Vagina (tissue), 2 donors: ENCODE measurements around the gene POLN. TPM values are rescaled to one million over a fixed set of nuclear protein-coding genes. Genes with fewer than 3 reads are reported as not detected.

Experiments
- DNase-seq, 2 donors: peaks; one replicate each; pipeline ENCODE4 v3.0.0-alpha.2; 2017; ENCODE audit errors: extremely low spot score in 2 of 2
- H3K27ac ChIP-seq: fragments of 200-600 bp; sonication (generic); one replicate; pipeline ENCODE4 v1.5.1; 2019
- H3K27me3 ChIP-seq: fragments of 200-600 bp; sonication (generic); one replicate; pipeline ENCODE4 v1.5.1; 2019
- H3K36me3 ChIP-seq, 2 donors: fragments of 200-600 bp; sonication (generic); one replicate each; pipeline ENCODE4 v1.5.1; 2017 to 2019
- H3K4me1 ChIP-seq: fragments of 200-600 bp; sonication (generic); one replicate; pipeline ENCODE4 v1.5.1; 2019
- H3K4me3 ChIP-seq, 2 donors: fragments of 200-600 bp; sonication (generic); 1 replicate in 1 of 2; 2 replicates in 1 of 2; pipeline ENCODE4 v1.5.1; 2016 to 2019
- H3K9me3 ChIP-seq: fragments of 200-600 bp; sonication (generic); one replicate; pipeline ENCODE4 v1.5.1; 2019
- POLR2A ChIP-seq, 2 donors: fragments of 450-650 bp; IDR thresholded peaks; one replicate each; pipeline ENCODE4 v1.6.1; 2017; ENCODE audit warnings: antibody characterized with exemption in 2 of 2, mild to moderate bottlenecking in 2 of 2, moderate library complexity in 2 of 2
- POLR2AphosphoS5 ChIP-seq, 2 donors: sonication (generic); formaldehyde crosslinking; IDR thresholded peaks; one replicate each; pipeline ENCODE4 v1.9.0; 2017; ENCODE audit warnings: antibody characterized with exemption in 2 of 2, mild to moderate bottlenecking in 2 of 2, low read depth in 1 of 2; ENCODE audit not compliant: insufficient read depth in 1 of 2
- intact Hi-C: fragments of 100-400 bp; cut with DNase I; formaldehyde crosslinking; loops from one replicate; pipeline ENCODE4 v1.15.1; 2023
- total RNA-seq: library from RNA; depleted of rRNA; stranded (reverse); fragments of >200 nt; gene quantifications from one replicate; pipeline ENCODE4 v1.2.3, GENCODE V29; 2016
- TF ChIP-seq, protein P1 (sequence below), 3 experiments: fragments of 450-650 bp in 2 of 3; fragments of 200-600 bp in 1 of 3; sonication (generic) in 1 of 3; IDR thresholded peaks; one replicate each; pipeline ENCODE4 v1.5.1; 2017 to 2019; ENCODE audit warnings: antibody characterized with exemption in 3 of 3, mild to moderate bottlenecking in 2 of 3, moderate library complexity in 2 of 3

Gene POLN
- total RNA-seq, 1 donor from 2014 or later, result 3.9 TPM

- H3K36me3 ChIP-seq, result no peaks in the 10 kb centered on the region
- peaks cover 10% of the 10 kb centered on the region for H3K9me3 ChIP-seq
- TF ChIP-seq, protein P1, sequence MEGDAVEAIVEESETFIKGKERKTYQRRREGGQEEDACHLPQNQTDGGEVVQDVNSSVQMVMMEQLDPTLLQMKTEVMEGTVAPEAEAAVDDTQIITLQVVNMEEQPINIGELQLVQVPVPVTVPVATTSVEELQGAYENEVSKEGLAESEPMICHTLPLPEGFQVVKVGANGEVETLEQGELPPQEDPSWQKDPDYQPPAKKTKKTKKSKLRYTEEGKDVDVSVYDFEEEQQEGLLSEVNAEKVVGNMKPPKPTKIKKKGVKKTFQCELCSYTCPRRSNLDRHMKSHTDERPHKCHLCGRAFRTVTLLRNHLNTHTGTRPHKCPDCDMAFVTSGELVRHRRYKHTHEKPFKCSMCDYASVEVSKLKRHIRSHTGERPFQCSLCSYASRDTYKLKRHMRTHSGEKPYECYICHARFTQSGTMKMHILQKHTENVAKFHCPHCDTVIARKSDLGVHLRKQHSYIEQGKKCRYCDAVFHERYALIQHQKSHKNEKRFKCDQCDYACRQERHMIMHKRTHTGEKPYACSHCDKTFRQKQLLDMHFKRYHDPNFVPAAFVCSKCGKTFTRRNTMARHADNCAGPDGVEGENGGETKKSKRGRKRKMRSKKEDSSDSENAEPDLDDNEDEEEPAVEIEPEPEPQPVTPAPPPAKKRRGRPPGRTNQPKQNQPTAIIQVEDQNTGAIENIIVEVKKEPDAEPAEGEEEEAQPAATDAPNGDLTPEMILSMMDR (IDR thresholded peaks at IDR 0.05), result no peak
- TF ChIP-seq POLR2A (IDR thresholded peaks at IDR 0.05) (no peak), POLR2AphosphoS5 (IDR thresholded peaks at IDR 0.05; ENCODE audit: insufficient read depth in 1 of 2, low read depth in 1 of 2) (no peak)
- intact Hi-C loops, result no loop called here
- no peaks in the 10 kb centered on the region for H3K27me3 ChIP-seq
- no peak overlapping the region for H3K4me3 ChIP-seq
- peak in 1 of 2 donors; percentile 84 for DNase-seq
- no peaks in the 10 kb centered on the region for H3K4me1 ChIP-seq
- no peak overlapping the region for H3K27ac ChIP-seq
These were observed 139.7 kb downstream of the POLN start for GRCh38 chr4:2102045-2102883.

DNA sequence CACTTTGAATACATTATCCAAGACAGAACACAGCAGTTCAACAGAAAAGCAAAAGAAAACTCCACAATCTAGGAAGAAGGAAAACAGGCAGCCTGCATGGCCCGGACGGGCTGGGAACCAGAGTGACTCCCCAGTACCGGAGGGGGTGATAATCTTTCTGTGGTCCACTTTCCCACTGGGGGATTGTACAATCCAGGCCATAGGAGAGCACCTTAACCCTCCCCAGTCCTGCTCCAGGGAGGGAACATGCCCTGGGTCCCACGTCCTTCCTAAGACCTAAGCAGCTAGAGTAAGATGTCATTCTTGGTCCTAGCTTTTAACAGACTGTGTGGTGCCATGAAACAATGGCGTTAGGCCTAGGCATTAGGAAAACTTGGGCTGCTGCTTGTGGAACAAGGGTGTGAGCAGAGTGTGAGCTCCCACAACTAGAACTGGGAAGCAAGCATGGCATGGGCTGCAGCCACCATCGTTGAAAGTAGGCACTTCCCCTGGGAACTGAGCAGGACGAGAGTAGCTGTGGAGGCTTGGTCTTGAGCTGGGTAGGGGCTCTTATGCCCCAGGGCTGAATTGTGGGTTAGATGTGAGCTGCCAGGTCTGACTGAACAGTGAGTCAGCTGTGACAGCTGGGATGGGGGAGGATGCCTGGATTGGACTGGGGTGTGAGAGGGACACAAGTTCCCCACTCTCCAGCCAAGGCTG is 140.4 kb downstream of the POLN start:
- Histone ChIP-seq H3K36me3 (no peaks in the 10 kb centered on the region), H3K27me3 (no peaks in the 10 kb centered on the region), H3K9me3 (peaks cover 10% of the 10 kb centered on the region), H3K4me3 (no peak overlapping the region), H3K27ac (no peak overlapping the region), H3K4me1 (no peaks in the 10 kb centered on the region)
- TF ChIP-seq POLR2A (IDR thresholded peaks at IDR 0.05) (no peak), POLR2AphosphoS5 (IDR thresholded peaks at IDR 0.05; ENCODE audit: insufficient read depth in 1 of 2, low read depth in 1 of 2) (no peak)
- TF ChIP-seq, protein P1 (IDR thresholded peaks at IDR 0.05), result no peak
- peak in 1 of 2 donors; percentile 70 for DNase-seq
- intact Hi-C loops, result no loop called here

DNA sequence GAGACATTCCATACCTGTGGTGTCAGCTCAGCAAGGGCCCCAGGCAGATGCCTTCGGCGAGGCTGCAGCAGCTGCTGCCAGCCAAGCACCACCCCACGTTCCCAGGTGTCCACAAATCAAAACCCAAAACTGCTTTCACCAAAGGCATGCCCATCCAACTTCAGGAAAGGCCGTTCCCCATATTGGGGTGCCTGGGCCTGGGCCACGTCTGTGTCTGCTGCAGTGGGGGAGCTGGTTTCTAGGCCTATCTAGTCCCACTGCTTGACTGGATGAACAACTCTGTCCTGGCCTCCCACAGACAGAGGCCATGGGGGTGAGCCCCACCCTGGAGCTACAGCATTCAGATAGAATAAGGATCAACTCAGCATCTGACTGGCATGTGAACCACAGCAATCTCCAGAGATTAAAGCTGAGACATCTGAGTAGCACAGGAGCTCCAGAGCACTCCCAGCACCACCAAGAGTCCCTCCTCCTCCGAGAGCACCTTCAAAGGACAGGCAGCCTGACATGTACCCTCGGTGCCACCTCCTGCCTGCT is 145.8 kb downstream of the POLN start:
- Histone ChIP-seq H3K9me3 (no peaks in the 10 kb centered on the region), H3K36me3 (no peaks in the 10 kb centered on the region), H3K27ac (no peak overlapping the region), H3K4me1 (no peaks in the 10 kb centered on the region), H3K27me3 (no peaks in the 10 kb centered on the region), H3K4me3 (no peak overlapping the region)
- peak in 1 of 2 donors; percentile 79 for DNase-seq
- TF ChIP-seq POLR2AphosphoS5 (IDR thresholded peaks at IDR 0.05; ENCODE audit: insufficient read depth in 1 of 2, low read depth in 1 of 2), result no peak
- no peak for TF ChIP-seq POLR2A (IDR thresholded peaks at IDR 0.05)
- TF ChIP-seq, protein P1 (IDR thresholded peaks at IDR 0.05), result no peak
- intact Hi-C loops, result no loop called here

GRCh38 chr4:2095236-2096072 is 146.5 kb downstream of the POLN start:
- H3K4me1 ChIP-seq, result no peaks in the 10 kb centered on the region
- H3K36me3 ChIP-seq, result no peaks in the 10 kb centered on the region
- DNase-seq, result peak in 1 of 2 donors; percentile 81
- no peak for TF ChIP-seq POLR2A (IDR thresholded peaks at IDR 0.05)
- TF ChIP-seq POLR2AphosphoS5 (IDR thresholded peaks at IDR 0.05; ENCODE audit: insufficient read depth in 1 of 2, low read depth in 1 of 2), result no peak
- TF ChIP-seq, protein P1 (IDR thresholded peaks at IDR 0.05), result no peak
- no peaks in the 10 kb centered on the region for H3K27me3 ChIP-seq
- H3K9me3 ChIP-seq, result no peaks in the 10 kb centered on the region
- no peak overlapping the region for H3K27ac ChIP-seq
- intact Hi-C loops, result no loop called here
- no peak overlapping the region for H3K4me3 ChIP-seq
